ENCODE data around the gene ANO2. TPM values are rescaled to one million over a fixed set of nuclear protein-coding genes. Genes with fewer than 3 reads are reported as not detected.

The ANO2 gene
- total and polyA plus RNA-seq, 2 donors (not counting 3 experiments of a cell fraction or from before 2014, with no cell fraction given) = 15.4 to 65.0 TPM

- no peaks in the 10 kb centered on the region for H3K27me3 ChIP-seq (ENCODE audit: control insufficient read depth in 2 of 2, insufficient read depth in 2 of 2, low read length in 2 of 2)
- no peaks in the 10 kb centered on the region for H3K9me3 ChIP-seq (replicated peaks; ENCODE audit: control insufficient read depth, insufficient read depth, low read length)
- no peak overlapping the region for H2AFZ ChIP-seq (ENCODE audit: low read depth, low read length)
- no peak overlapping the region for H3K27ac ChIP-seq (ENCODE audit: insufficient read depth, low read depth, low read length)
- no peaks in the 10 kb centered on the region for H3K4me1 ChIP-seq (ENCODE audit: control insufficient read depth, extremely low read depth, insufficient read depth, low read length)
- H3K36me3 ChIP-seq (ENCODE audit: control insufficient read depth in 2 of 2, extremely low read depth in 1 of 2, insufficient read depth in 2 of 2, low read length in 2 of 2) = peaks cover 10 to 24% of the 10 kb centered on the region in 2 experiments
- BruUV-seq (replicated peaks) = no TSS peak
- H3K9ac ChIP-seq (replicated peaks; ENCODE audit: extremely low read depth, insufficient read depth, low read length) = no peak overlapping the region
- H4K20me1 ChIP-seq (replicated peaks; ENCODE audit: control insufficient read depth, extremely low read depth, insufficient read depth, low read length) = peaks cover 9% of the 10 kb centered on the region
- no peak overlapping the region for H3K4me3 ChIP-seq (replicated peaks in 1 of 3; ENCODE audit: insufficient read depth in 1 of 3, low read depth in 1 of 3, low read length in 3 of 3)
- H3K4me2 ChIP-seq (ENCODE audit: insufficient read depth, low read length) = no peak overlapping the region
- peaks cover 2% of the 10 kb centered on the region for H3K79me2 ChIP-seq (ENCODE audit: control insufficient read depth, insufficient read depth, low read length)
- no peaks in the 10 kb centered on the region for H3K9me1 ChIP-seq (replicated peaks; ENCODE audit: control insufficient read depth, extremely low read depth, insufficient read depth, low read length)
- POLR2A ChIA-PET = no interaction called here
- DNase-seq (ENCODE audit: low read depth, low spot score) (no peak), FAIRE-seq (no peak)
- dilution Hi-C loops (cut with MboI; ENCODE audit: extremely low pct_ligation_motif_present, low sequenced_read_pairs) = no loop called here
- CTCF ChIA-PET = no interaction called here
- intact Hi-C loops (cut with micrococcal nuclease) = no loop called here
- TF ChIP-seq MAX (IDR thresholded peaks at IDR 0.05; ENCODE audit: insufficient read depth, insufficient read length) (no peak), FOS (IDR thresholded peaks at IDR 0.05; ENCODE audit: borderline replicate concordance, insufficient read depth, low read length) (no peak), CTCF (IDR thresholded peaks at IDR 0.05; ENCODE audit: extremely low read depth in 1 of 2, insufficient read depth in 1 of 2, low read depth in 1 of 2, low read length in 2 of 2) (peak; percentile 12 to 16), JUN (IDR thresholded peaks at IDR 0.05; ENCODE audit: borderline replicate concordance, insufficient read depth, insufficient read length, low read depth) (no peak), EZH2 (IDR thresholded peaks at IDR 0.05; ENCODE audit: borderline replicate concordance, low read depth, low read length, severe bottlenecking) (no peak), POLR2A (IDR thresholded peaks at IDR 0.05; ENCODE audit: low read depth, low read length) (no peak), POLR2AphosphoS5 (IDR thresholded peaks at IDR 0.05; ENCODE audit: insufficient read depth, low read depth, low read length) (no peak)
Measured at GRCh38 chr12:5889381-5890047, 55.5 kb downstream of the ANO2 start.
